Sigmoid colon (tissue), 4 donors: ENCODE measurements around the gene RIPK1.

ENCODE experiments used
- CTCF ChIP-seq, 4 experiments: fragments of 450-650 bp in 3 of 4; fragments of 200-600 bp in 1 of 4; IDR thresholded peaks; one replicate each; pipeline ENCODE4 v1.5.1; 2016 to 2019; ENCODE audit warnings: antibody characterized with exemption in 4 of 4, mild to moderate bottlenecking in 3 of 4, moderate library complexity in 2 of 4
- EP300 ChIP-seq, 4 donors: sonication (generic); formaldehyde crosslinking; IDR thresholded peaks; one replicate each; pipeline ENCODE4 v1.6.1; 2017; ENCODE audit warnings: antibody characterized with exemption in 4 of 4
- POLR2A ChIP-seq, 2 donors: fragments of 450-650 bp; IDR thresholded peaks; one replicate each; pipeline ENCODE4 v1.6.1; 2016; ENCODE audit warnings: antibody characterized with exemption in 2 of 2, mild to moderate bottlenecking in 2 of 2, moderate library complexity in 2 of 2

- TF ChIP-seq CTCF (IDR thresholded peaks at IDR 0.05), result no peak
- TF ChIP-seq POLR2A (IDR thresholded peaks at IDR 0.05), result no peak
- TF ChIP-seq EP300 (IDR thresholded peaks at IDR 0.05), result no peak
These were observed 15.6 kb upstream of the RIPK1 start for GRCh38 chr6:3052481-3053230.
